ENCODE results near the gene PPM1F. TPM values are rescaled to one million over a fixed set of nuclear protein-coding genes. Genes with fewer than 3 reads are reported as not detected.

Gene PPM1F
- total RNA-seq, 4 donors from 2014 or later = 22.9 to 67.3 (median 32.4) TPM

DNA sequence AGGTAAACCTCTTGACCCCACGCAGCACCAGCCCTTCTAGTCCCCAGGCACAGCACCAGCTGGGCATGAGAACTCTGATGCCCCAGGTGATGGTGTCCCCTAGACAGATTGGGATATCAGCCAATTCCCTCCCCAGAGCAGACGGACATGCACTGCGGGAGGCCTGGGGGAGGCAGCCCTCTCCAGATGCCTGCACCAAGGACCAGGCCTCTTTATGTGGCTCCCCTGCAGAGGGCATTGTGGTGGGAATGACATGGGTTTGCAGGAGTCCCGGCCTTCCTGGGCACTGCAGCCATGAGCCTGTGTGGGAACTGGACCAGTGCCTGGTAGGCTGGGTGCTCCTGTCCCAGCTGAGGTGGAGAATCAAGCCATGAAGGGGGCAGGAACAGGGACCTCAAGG lies 25.9 kb downstream of the PPM1F start:
- DNase-seq (ENCODE audit: low spot score) (no peak), ATAC-seq (ENCODE audit: low FRiP score) (no peak)
- TF ChIP-seq CTCF (IDR thresholded peaks at IDR 0.05) = no peak

GRCh38 chr22:21923163-21923561 lies 29.5 kb downstream of the PPM1F start:
- no peak for ATAC-seq (ENCODE audit: low FRiP score)
- no peak for DNase-seq (ENCODE audit: low spot score)
- TF ChIP-seq CTCF (IDR thresholded peaks at IDR 0.05) = no peak

GRCh38 chr22:21922370-21923162 lies 30.1 kb downstream of the PPM1F start:
- ATAC-seq (ENCODE audit: low FRiP score) = no peak
- no peak for TF ChIP-seq CTCF (IDR thresholded peaks at IDR 0.05)
- no peak for DNase-seq (ENCODE audit: low spot score)

DNA sequence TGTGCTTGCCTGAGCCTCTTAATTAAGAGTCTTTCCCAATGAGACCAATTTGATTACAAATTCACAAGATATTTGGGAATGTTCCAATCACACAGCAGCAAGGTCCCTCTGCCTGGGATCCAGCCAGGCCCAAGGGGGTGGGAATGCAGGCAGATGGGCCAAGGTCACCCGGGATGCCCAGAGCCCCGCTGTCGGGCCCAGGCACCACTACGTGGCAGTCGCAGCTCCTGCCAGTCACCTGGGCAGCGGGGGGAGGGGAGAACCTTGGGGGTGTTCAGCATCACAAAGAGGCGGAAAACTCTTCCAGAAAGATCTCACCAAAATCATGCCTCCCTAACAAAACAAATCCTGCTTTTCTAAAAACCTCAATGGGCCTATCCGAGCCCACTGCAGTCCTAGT lies 30.9 kb downstream of the PPM1F start:
- no peak for TF ChIP-seq CTCF (IDR thresholded peaks at IDR 0.05)
- ATAC-seq (ENCODE audit: low FRiP score) (no peak), DNase-seq (ENCODE audit: low spot score) (no peak)

DNA sequence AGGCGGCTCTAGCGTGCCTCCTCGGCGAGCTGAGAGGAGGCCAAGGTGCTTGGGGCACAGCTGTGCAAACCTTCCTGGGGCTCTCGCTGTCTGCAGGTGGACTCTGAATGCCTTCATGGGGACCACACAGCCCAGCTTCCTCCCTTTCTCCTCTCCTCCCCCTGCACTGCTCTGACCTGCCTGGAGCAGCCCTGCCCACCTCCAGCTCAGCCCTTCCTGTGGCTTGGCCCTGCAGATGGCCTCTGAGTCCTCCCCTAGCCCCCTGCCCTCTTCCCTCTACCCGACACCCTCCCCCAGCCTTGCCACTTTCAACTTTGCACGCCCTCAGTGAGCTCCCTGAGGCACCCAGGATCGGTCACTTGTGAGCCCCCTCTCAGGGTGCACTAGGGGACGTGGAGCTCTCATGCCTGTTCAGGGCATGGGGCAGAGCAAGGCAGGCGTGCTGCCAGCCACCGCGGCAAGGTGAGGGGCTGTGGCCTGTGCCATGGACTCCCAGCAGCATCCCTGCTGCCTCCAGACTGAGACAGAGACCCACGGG lies 31.4 kb downstream of the PPM1F start:
- no peak for ATAC-seq (ENCODE audit: low FRiP score)
- no peak for TF ChIP-seq CTCF (IDR thresholded peaks at IDR 0.05)
- DNase-seq (ENCODE audit: low spot score) = no peak

GRCh38 chr22:21920341-21921183 lies 32.1 kb downstream of the PPM1F start:
- ATAC-seq (ENCODE audit: low FRiP score) (no peak), DNase-seq (ENCODE audit: low spot score) (no peak)
- no peak for TF ChIP-seq CTCF (IDR thresholded peaks at IDR 0.05)

Data from omental fat pad (tissue), 4 donors.